ENCODE measurements around the gene SYNGR2. TPM values are rescaled to one million over a fixed set of nuclear protein-coding genes. Genes with fewer than 3 reads are reported as not detected.

SYNGR2 gene
- total and polyA plus RNA-seq, 9 of the 15 experiments (the other 6 are each of a cell fraction or from before 2014, with no cell fraction given) = 1.4 to 173 (median 87.8) TPM

GRCh38 chr17:78133971-78134898 lies 34.1 kb upstream of the SYNGR2 start (continued):
- no peak for TF ChIP-seq HBP1 (CRISPR knock-in tag; IDR thresholded peaks at IDR 0.05)
- no peak for TF ChIP-seq U2AF1 (optimal IDR thresholded peaks at IDR 0.05; ENCODE audit: low read depth, low read length)
- TF ChIP-seq MAFK (IDR thresholded peaks at IDR 0.05; ENCODE audit: low read length) = no peak
- no peak for TF ChIP-seq CEBPB (tag; IDR thresholded peaks at IDR 0.05)
- TF ChIP-seq MBD1 (CRISPR knock-in tag; IDR thresholded peaks at IDR 0.05) = no peak
- peak; percentile 49; the same call in 1 of the 2 replicates for TF ChIP-seq SMAD4 (CRISPR knock-in tag; conservative IDR thresholded peaks at IDR 0.05)
- TF ChIP-seq PHTF2 (CRISPR knock-in tag; IDR thresholded peaks at IDR 0.05) = no peak
- no peak for TF ChIP-seq BCLAF1 (IDR thresholded peaks at IDR 0.05; ENCODE audit: borderline replicate concordance in 1 of 2, control insufficient read depth in 1 of 2, low read depth in 2 of 2, low read length in 1 of 2)
- peak; percentile 96 for TF ChIP-seq SMARCA5 (IDR thresholded peaks at IDR 0.05)
- TF ChIP-seq ZNF77 (CRISPR knock-in tag; IDR thresholded peaks at IDR 0.05) = no peak
- no peak for TF ChIP-seq ZC3H4 (CRISPR knock-in tag; IDR thresholded peaks at IDR 0.05; ENCODE audit: borderline replicate concordance)
- TF ChIP-seq KAT8 (IDR thresholded peaks at IDR 0.05; ENCODE audit: low read depth) = no peak
- TF ChIP-seq ZNF592 (IDR thresholded peaks at IDR 0.05) = peak; percentile 77

Data from K562 (cell line).